ENCODE data around the gene GPX4. TPM values are rescaled to one million over a fixed set of nuclear protein-coding genes. Genes with fewer than 3 reads are reported as not detected.
A peak's percentile ranks its signal among the peaks of the same experiment; 100 is the strongest.

GPX4 gene
- total and polyA plus RNA-seq, 9 of the 15 experiments (the other 6 are each of a cell fraction or from before 2014, with no cell fraction given) = 61.4 to 661 (median 349) TPM

DNA sequence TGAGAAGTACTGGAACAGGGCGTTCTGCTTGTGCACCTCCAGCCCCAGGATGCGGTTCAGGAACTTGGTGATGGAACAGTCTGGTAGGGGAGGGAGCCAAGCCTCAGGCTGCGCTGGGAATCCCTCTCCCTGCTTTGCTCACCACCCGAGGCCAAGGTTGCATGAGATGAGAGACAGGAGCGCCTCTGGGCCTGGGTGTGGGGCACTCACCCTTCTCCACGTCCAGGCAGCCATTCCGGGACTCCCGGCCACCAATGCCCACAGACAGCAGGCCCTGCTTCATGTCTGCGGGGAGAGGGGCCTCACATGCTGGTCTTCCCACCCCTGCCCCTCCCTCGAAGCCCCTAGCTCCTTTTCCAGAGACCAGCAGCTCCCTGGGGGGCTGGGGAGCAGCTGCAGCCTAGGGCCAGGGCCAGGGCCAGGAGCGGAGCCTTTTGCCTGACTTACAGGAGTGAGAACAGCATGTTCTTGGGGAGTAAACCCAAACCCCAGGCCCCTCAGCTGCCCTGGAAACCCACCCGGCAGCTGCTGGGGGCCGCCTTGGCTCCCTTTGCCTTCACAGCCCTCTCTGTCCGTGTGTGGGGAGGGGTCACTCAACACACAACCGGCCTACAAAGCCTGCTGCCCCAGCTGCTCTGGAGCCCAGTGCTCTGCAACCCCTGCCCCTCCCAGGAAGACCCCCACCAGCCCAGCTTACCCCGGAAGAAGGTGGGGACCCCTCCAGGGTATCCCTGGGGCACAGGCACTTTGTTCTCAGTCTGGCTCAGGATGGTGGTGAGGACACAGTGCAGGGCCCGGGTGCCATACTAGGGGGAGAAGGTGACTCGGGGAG, 7.2 kb downstream of the GPX4 start:
- H2AFZ ChIP-seq (ENCODE audit: low read depth, low read length) = no peak overlapping the region
- no peaks in the 10 kb centered on the region for H3K9me3 ChIP-seq (replicated peaks; ENCODE audit: control insufficient read depth, insufficient read depth, low read depth, low read length)
- POLR2A ChIA-PET = interaction anchor here (0.7 to 1.0 kb wide), 3 partner anchors 20 to 110 kb away, joined by 4 to 5 read pairs (median 4); no protein-coding TSS in a partner anchor
- no peaks in the 10 kb centered on the region for H3K27me3 ChIP-seq (ENCODE audit: control insufficient read depth in 2 of 2, insufficient read depth in 2 of 2, low read length in 2 of 2)
- ATAC-seq (no peak), FAIRE-seq (no peak), DNase-seq (ENCODE audit: extremely low read depth in 1 of 4, low spot score in 3 of 4) (no peak)
- H3K4me3 ChIP-seq = no peak overlapping the region
- TF ChIP-seq POLR2G (IDR thresholded peaks at IDR 0.05; ENCODE audit: low read depth, low read length) (peak; percentile 63), HMGN3 (IDR thresholded peaks at IDR 0.05; ENCODE audit: borderline replicate concordance, extremely low read depth, insufficient read length, low read depth, low read length) (no peak), SMARCA5 (IDR thresholded peaks at IDR 0.05) (no peak), PCBP1 (IDR thresholded peaks at IDR 0.05; ENCODE audit: low read depth, low read length, poor library complexity, severe bottlenecking) (no peak), CHCHD3 (CRISPR knock-in tag; IDR thresholded peaks at IDR 0.05) (no peak), RBM22 (IDR thresholded peaks at IDR 0.05; ENCODE audit: low read depth, low read length, poor library complexity, severe bottlenecking) (no peak)
- TF ChIP-seq, protein P1, sequence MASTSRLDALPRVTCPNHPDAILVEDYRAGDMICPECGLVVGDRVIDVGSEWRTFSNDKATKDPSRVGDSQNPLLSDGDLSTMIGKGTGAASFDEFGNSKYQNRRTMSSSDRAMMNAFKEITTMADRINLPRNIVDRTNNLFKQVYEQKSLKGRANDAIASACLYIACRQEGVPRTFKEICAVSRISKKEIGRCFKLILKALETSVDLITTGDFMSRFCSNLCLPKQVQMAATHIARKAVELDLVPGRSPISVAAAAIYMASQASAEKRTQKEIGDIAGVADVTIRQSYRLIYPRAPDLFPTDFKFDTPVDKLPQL (IDR thresholded peaks at IDR 0.05; ENCODE audit: extremely low read depth, insufficient read length) = no peak
- TF ChIP-seq, protein P2, sequence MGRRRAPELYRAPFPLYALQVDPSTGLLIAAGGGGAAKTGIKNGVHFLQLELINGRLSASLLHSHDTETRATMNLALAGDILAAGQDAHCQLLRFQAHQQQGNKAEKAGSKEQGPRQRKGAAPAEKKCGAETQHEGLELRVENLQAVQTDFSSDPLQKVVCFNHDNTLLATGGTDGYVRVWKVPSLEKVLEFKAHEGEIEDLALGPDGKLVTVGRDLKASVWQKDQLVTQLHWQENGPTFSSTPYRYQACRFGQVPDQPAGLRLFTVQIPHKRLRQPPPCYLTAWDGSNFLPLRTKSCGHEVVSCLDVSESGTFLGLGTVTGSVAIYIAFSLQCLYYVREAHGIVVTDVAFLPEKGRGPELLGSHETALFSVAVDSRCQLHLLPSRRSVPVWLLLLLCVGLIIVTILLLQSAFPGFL (CRISPR knock-in tag; IDR thresholded peaks at IDR 0.05) = no peak
- CTCF ChIA-PET (ENCODE audit: low intra/inter-chr PET ratio) = interaction anchor here (3.8 kb wide), 1 partner anchor 129 kb away, joined by 21 read pairs; the partner anchor contains the start of gene ATP5F1D
- peaks cover 7% of the 10 kb centered on the region; the same call in 2 of the 3 replicates for H3K79me2 ChIP-seq (ENCODE audit: control insufficient read depth, insufficient read depth, low read length)
- no peaks in the 10 kb centered on the region for H4K20me1 ChIP-seq (replicated peaks; ENCODE audit: control insufficient read depth, insufficient read depth, low read length)
- peaks cover 70% of the 10 kb centered on the region; the same call in 2 of the 3 replicates for H3K36me3 ChIP-seq (ENCODE audit: control insufficient read depth, insufficient read depth, low read length)
- no peak overlapping the region for H3K27ac ChIP-seq (ENCODE audit: extremely low read depth, low read depth, low read length)
- peaks cover 9 to 85% of the 10 kb centered on the region in 2 experiments for H3K4me1 ChIP-seq (replicated peaks in 1 of 2; ENCODE audit: control insufficient read depth in 2 of 2, insufficient read depth in 2 of 2, low read length in 2 of 2)
- H3K4me2 ChIP-seq (ENCODE audit: insufficient read depth, low read length) = no peak overlapping the region
- 86% methylated on average over 14 of the region's 18 CpGs for WGBS (ENCODE audit: insufficient coverage, low coverage, missing lambda C conversion rate)
- in situ Hi-C loops (cut with MboI) (no loop called here), intact Hi-C loops (cut with micrococcal nuclease) (loop anchor here (5.0 kb wide), 1 partner anchor 81 kb away; no protein-coding TSS in a partner anchor)
- H3K9me1 ChIP-seq (ENCODE audit: control insufficient read depth, insufficient read depth, low read length) = no peaks in the 10 kb centered on the region
- BruUV-seq (replicated peaks) = no TSS peak
- H3K9ac ChIP-seq (ENCODE audit: insufficient read depth in 1 of 2, low read depth in 2 of 2, low read length in 2 of 2) = peak overlapping the region in 1 of 2 experiments; percentile 6; a peak in 1 of 4 replicates
